ENCODE data around the gene LRRC37A.
"Not testable (repeated sequence)": the region's sequence is repeated elsewhere in the genome, so short reads cannot be mapped to it uniquely, and the experiment has no call there.

The LRRC37A gene

GRCh38 chr17:46290906-46291546 is 3.9 kb upstream of the LRRC37A start:
- not testable (repeated sequence) for DNase-seq

GRCh38 chr17:46291618-46292017 is 3.3 kb upstream of the LRRC37A start:
- DNase-seq, result not testable (repeated sequence)

GRCh38 chr17:46341220-46341619 is 46.3 kb downstream of the LRRC37A start:
- DNase-seq, result not testable (repeated sequence)

GRCh38 chr17:46342131-46342530 is 47.2 kb downstream of the LRRC37A start:
- not testable (repeated sequence) for DNase-seq

GRCh38 chr17:46348345-46348744 is 53.4 kb downstream of the LRRC37A start:
- not testable (repeated sequence) for DNase-seq

GRCh38 chr17:46349060-46349459 is 54.1 kb downstream of the LRRC37A start:
- DNase-seq, result not testable (repeated sequence)

GRCh38 chr17:46353856-46354255 is 58.9 kb downstream of the LRRC37A start:
- not testable (repeated sequence) for DNase-seq

- not testable (repeated sequence) for DNase-seq
Measured at GRCh38 chr17:46361145-46361735, 66.3 kb downstream of the LRRC37A start.

- DNase-seq, result not testable (repeated sequence)
Measured at GRCh38 chr17:46361755-46362154, 66.8 kb downstream of the LRRC37A start, which contains the start of gene ARL17B. Gene ARL17B (minus strand): TSS chr17:46361766. CDS start chr17:46358397, 3,369 bp downstream.

GRCh38 chr17:46367520-46367919 is 72.6 kb downstream of the LRRC37A start:
- not testable (repeated sequence) for DNase-seq

- DNase-seq, result not testable (repeated sequence)
Measured at GRCh38 chr17:46372236-46373229, 77.6 kb downstream of the LRRC37A start.

- not testable (repeated sequence) for DNase-seq
Measured at GRCh38 chr17:46373418-46373817, 78.5 kb downstream of the LRRC37A start.

- DNase-seq, result not testable (repeated sequence)
Measured at GRCh38 chr17:46383118-46383517, 88.2 kb downstream of the LRRC37A start.

GRCh38 chr17:46385491-46385890 is 90.6 kb downstream of the LRRC37A start:
- not testable (repeated sequence) for DNase-seq
